ENCODE results near the gene GEMIN4.

GEMIN4 gene

GRCh38 chr17:798246-798645 lies 46.2 kb upstream of the GEMIN4 start:
- no peak overlapping the region for H3K27ac ChIP-seq (ENCODE audit: low read length, poor library complexity, severe bottlenecking)
- H3K27me3 ChIP-seq (ENCODE audit: control insufficient read depth in 1 of 2, insufficient read depth in 1 of 2, low read length in 2 of 2): peaks cover 0 to 3% of the 10 kb centered on the region in 2 experiments
- H2BK15ac ChIP-seq (ENCODE audit: low read depth, poor library complexity, severe bottlenecking): no peak overlapping the region
- no peak overlapping the region for H2AFZ ChIP-seq (ENCODE audit: low read depth, low read length)
- H2AK5ac ChIP-seq (ENCODE audit: low read length, severe bottlenecking): no peak overlapping the region
- H3K4me2 ChIP-seq (ENCODE audit: low read length, poor library complexity, severe bottlenecking): no peak overlapping the region
- H4K91ac ChIP-seq (ENCODE audit: low read length): no peak overlapping the region
- WGBS: 84% methylated on average over 11 of the region's 11 CpGs
- H2BK5ac ChIP-seq (ENCODE audit: low read depth, low read length, poor library complexity, severe bottlenecking): no peak overlapping the region
- H2BK120ac ChIP-seq (ENCODE audit: low read depth, low read length): no peak overlapping the region
- no peak overlapping the region for H3K4me3 ChIP-seq (ENCODE audit: insufficient read depth in 1 of 2, low read depth in 1 of 2, low read length in 2 of 2)
- H2BK12ac ChIP-seq (ENCODE audit: low read length in 2 of 2): no peak overlapping the region
- no peak overlapping the region for H3K14ac ChIP-seq (ENCODE audit: low read length in 2 of 2)
- no peak overlapping the region for H3K4ac ChIP-seq (ENCODE audit: low read depth in 1 of 2, low read length in 2 of 2)
- no peak for DNase-seq
- H3K36me3 ChIP-seq (ENCODE audit: control insufficient read depth in 1 of 2, insufficient read depth in 2 of 2, low read depth in 1 of 2, low read length in 2 of 2): peaks cover 0 to 64% of the 10 kb centered on the region in 2 experiments
- H3K9ac ChIP-seq (ENCODE audit: low read length): no peak overlapping the region
- H3K79me1 ChIP-seq (replicated peaks; ENCODE audit: low read length, poor library complexity, severe bottlenecking): peaks cover 10% of the 10 kb centered on the region
- H3K23ac ChIP-seq (ENCODE audit: low read length in 2 of 2): no peak overlapping the region
- H3K9me3 ChIP-seq (ENCODE audit: control insufficient read depth, low read length): no peaks in the 10 kb centered on the region
- no peak overlapping the region for H3K18ac ChIP-seq (ENCODE audit: low read depth in 1 of 2, low read length in 2 of 2)
- peaks cover 26% of the 10 kb centered on the region for H3K4me1 ChIP-seq (ENCODE audit: control insufficient read depth, insufficient read depth, low read depth, low read length)
- H4K8ac ChIP-seq (ENCODE audit: low read length): no peak overlapping the region

DNA sequence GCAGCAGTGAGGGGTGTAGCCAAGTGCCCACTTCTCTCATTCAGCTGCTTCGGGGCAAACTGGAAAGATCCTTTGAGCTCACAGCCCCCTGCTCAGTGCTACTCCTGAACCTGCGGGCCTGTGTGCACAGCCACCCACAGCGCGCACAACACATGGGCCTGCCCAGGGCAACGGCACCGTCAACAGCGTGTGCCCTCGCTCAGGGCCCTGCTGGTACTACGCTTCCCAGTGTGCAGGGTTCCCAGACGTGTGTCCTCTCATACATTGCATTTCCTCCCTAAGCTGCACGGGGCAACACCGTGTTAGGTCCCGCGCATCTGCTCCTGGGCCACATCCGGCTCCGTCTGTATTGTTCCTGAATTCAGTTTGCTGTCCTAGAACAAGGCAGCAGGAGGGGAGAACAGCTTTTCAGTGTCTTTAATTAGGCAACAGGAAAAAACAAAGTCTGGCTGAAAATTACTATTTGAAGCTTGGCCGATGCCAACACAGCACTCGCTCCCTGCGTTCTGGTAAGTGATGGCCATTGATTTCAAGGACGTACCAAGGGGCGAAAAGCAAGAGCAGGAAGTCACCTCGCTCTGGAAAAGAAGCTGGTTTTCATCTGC lies 45.3 kb upstream of the GEMIN4 start:
- peaks cover 0 to 3% of the 10 kb centered on the region in 2 experiments for H3K27me3 ChIP-seq (ENCODE audit: control insufficient read depth in 1 of 2, insufficient read depth in 1 of 2, low read length in 2 of 2)
- H3K18ac ChIP-seq (ENCODE audit: low read depth in 1 of 2, low read length in 2 of 2): no peak overlapping the region
- H2BK15ac ChIP-seq (ENCODE audit: low read depth, poor library complexity, severe bottlenecking): no peak overlapping the region
- no peak overlapping the region for H3K23ac ChIP-seq (ENCODE audit: low read length in 2 of 2)
- no peak overlapping the region for H3K4ac ChIP-seq (ENCODE audit: low read depth in 1 of 2, low read length in 2 of 2)
- no peak overlapping the region for H2BK12ac ChIP-seq (ENCODE audit: low read length in 2 of 2)
- H4K91ac ChIP-seq (ENCODE audit: low read length): no peak overlapping the region
- H3K14ac ChIP-seq (ENCODE audit: low read length in 2 of 2): no peak overlapping the region
- no peak overlapping the region for H3K27ac ChIP-seq (ENCODE audit: low read length, poor library complexity, severe bottlenecking)
- DNase-seq: no peak
- peaks cover 6 to 61% of the 10 kb centered on the region in 2 experiments for H3K36me3 ChIP-seq (ENCODE audit: control insufficient read depth in 1 of 2, insufficient read depth in 2 of 2, low read depth in 1 of 2, low read length in 2 of 2)
- no peak overlapping the region for H3K4me2 ChIP-seq (ENCODE audit: low read length, poor library complexity, severe bottlenecking)
- H2AFZ ChIP-seq (ENCODE audit: low read depth, low read length): no peak overlapping the region
- WGBS: 96% methylated on average over 22 of the region's 22 CpGs
- no peak overlapping the region for H2AK5ac ChIP-seq (ENCODE audit: low read length, severe bottlenecking)
- no peak overlapping the region for H2BK120ac ChIP-seq (ENCODE audit: low read depth, low read length)
- no peak overlapping the region for H2BK5ac ChIP-seq (ENCODE audit: low read depth, low read length, poor library complexity, severe bottlenecking)
- H3K4me3 ChIP-seq (ENCODE audit: insufficient read depth in 1 of 2, low read depth in 1 of 2, low read length in 2 of 2): no peak overlapping the region
- no peak overlapping the region for H4K8ac ChIP-seq (ENCODE audit: low read length)
- peaks cover 4% of the 10 kb centered on the region for H3K79me1 ChIP-seq (replicated peaks; ENCODE audit: low read length, poor library complexity, severe bottlenecking)
- peaks cover 17% of the 10 kb centered on the region for H3K4me1 ChIP-seq (ENCODE audit: control insufficient read depth, insufficient read depth, low read depth, low read length)
- H3K9ac ChIP-seq (ENCODE audit: low read length): no peak overlapping the region
- no peaks in the 10 kb centered on the region for H3K9me3 ChIP-seq (ENCODE audit: control insufficient read depth, low read length)

DNA sequence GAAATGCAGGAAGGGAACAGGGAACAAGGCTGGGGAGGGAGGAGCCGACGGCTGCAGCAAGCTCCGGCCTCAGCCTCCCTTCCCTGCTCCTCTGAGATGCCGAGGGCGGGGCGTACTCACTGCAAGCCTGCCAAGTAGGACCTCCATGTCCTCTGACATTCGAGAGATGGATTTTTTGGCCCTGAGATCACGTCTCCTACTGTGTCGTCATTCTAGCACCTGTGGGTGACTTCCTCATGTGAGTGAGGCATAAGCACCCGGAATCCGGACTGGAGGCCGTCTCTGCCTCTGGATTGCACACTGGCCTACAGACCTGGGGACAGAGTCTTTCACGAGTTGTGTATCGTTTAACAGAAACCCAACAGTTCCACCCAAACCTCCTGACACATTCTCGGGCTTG lies 44.5 kb upstream of the GEMIN4 start:
- Histone ChIP-seq H3K36me3 (ENCODE audit: control insufficient read depth in 1 of 2, insufficient read depth in 2 of 2, low read depth in 1 of 2, low read length in 2 of 2) (peaks cover 13 to 66% of the 10 kb centered on the region in 2 experiments), H2BK120ac (ENCODE audit: low read depth, low read length) (no peak overlapping the region), H3K4me1 (ENCODE audit: control insufficient read depth, insufficient read depth, low read depth, low read length) (peaks cover 12% of the 10 kb centered on the region), H3K14ac (ENCODE audit: low read length in 2 of 2) (no peak overlapping the region), H3K27ac (ENCODE audit: low read length, poor library complexity, severe bottlenecking) (no peak overlapping the region), H3K23ac (ENCODE audit: low read length in 2 of 2) (no peak overlapping the region), H3K9ac (ENCODE audit: low read length) (no peak overlapping the region), H3K9me3 (ENCODE audit: control insufficient read depth, low read length) (no peaks in the 10 kb centered on the region), H3K4ac (ENCODE audit: low read depth in 1 of 2, low read length in 2 of 2) (no peak overlapping the region), H2BK5ac (ENCODE audit: low read depth, low read length, poor library complexity, severe bottlenecking) (no peak overlapping the region), H3K79me1 (replicated peaks; ENCODE audit: low read length, poor library complexity, severe bottlenecking) (peaks cover 4% of the 10 kb centered on the region), H2BK12ac (ENCODE audit: low read length in 2 of 2) (no peak overlapping the region), H4K91ac (ENCODE audit: low read length) (no peak overlapping the region), H2BK15ac (ENCODE audit: low read depth, poor library complexity, severe bottlenecking) (no peak overlapping the region), H4K8ac (ENCODE audit: low read length) (peak overlapping the region; percentile 46), H3K27me3 (ENCODE audit: control insufficient read depth in 1 of 2, insufficient read depth in 1 of 2, low read length in 2 of 2) (peaks cover 0 to 3% of the 10 kb centered on the region in 2 experiments), H2AK5ac (ENCODE audit: low read length, severe bottlenecking) (no peak overlapping the region), H2AFZ (ENCODE audit: low read depth, low read length) (no peak overlapping the region), H3K18ac (ENCODE audit: low read depth in 1 of 2, low read length in 2 of 2) (no peak overlapping the region), H3K4me2 (ENCODE audit: low read length, poor library complexity, severe bottlenecking) (no peak overlapping the region), H3K4me3 (ENCODE audit: insufficient read depth in 1 of 2, low read depth in 1 of 2, low read length in 2 of 2) (no peak overlapping the region)
- no peak for DNase-seq
- WGBS: 96% methylated on average over 15 of the region's 15 CpGs

DNA sequence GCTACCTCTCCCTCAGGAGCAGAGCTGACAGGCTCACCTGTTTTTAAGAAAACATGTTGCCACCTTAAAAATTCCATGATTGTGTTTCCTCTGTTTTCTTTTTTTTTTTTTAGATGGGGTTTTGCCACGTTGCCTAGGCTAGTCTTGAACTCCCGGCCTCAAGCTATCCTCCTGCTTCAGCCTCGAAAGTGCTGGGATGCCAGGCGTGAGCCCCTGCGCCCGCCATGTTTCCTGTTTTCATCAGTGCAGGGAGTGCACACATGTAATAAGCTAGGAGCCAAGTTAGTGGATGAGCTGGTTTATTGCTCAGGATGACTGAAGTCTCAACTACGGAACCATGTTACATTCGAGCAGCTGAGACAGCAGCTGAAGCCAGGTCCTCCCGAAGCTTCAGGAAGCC lies 43.7 kb upstream of the GEMIN4 start:
- Histone ChIP-seq H3K9me3 (ENCODE audit: control insufficient read depth, low read length) (no peaks in the 10 kb centered on the region), H2BK12ac (ENCODE audit: low read length in 2 of 2) (no peak overlapping the region), H3K4me1 (ENCODE audit: control insufficient read depth, insufficient read depth, low read depth, low read length) (peaks cover 12% of the 10 kb centered on the region), H3K27ac (ENCODE audit: low read length, poor library complexity, severe bottlenecking) (no peak overlapping the region), H4K8ac (ENCODE audit: low read length) (no peak overlapping the region), H3K14ac (ENCODE audit: low read length in 2 of 2) (no peak overlapping the region), H3K36me3 (ENCODE audit: control insufficient read depth in 1 of 2, insufficient read depth in 2 of 2, low read depth in 1 of 2, low read length in 2 of 2) (peaks cover 21 to 70% of the 10 kb centered on the region in 2 experiments), H3K79me1 (replicated peaks; ENCODE audit: low read length, poor library complexity, severe bottlenecking) (peaks cover 8% of the 10 kb centered on the region), H3K23ac (ENCODE audit: low read length in 2 of 2) (no peak overlapping the region), H3K4me3 (ENCODE audit: insufficient read depth in 1 of 2, low read depth in 1 of 2, low read length in 2 of 2) (no peak overlapping the region), H3K4ac (ENCODE audit: low read depth in 1 of 2, low read length in 2 of 2) (no peak overlapping the region), H3K4me2 (ENCODE audit: low read length, poor library complexity, severe bottlenecking) (no peak overlapping the region), H2AFZ (ENCODE audit: low read depth, low read length) (no peak overlapping the region), H2AK5ac (ENCODE audit: low read length, severe bottlenecking) (no peak overlapping the region), H2BK120ac (ENCODE audit: low read depth, low read length) (no peak overlapping the region), H3K9ac (ENCODE audit: low read length) (no peak overlapping the region), H2BK5ac (ENCODE audit: low read depth, low read length, poor library complexity, severe bottlenecking) (no peak overlapping the region), H3K18ac (ENCODE audit: low read depth in 1 of 2, low read length in 2 of 2) (no peak overlapping the region), H2BK15ac (ENCODE audit: low read depth, poor library complexity, severe bottlenecking) (no peak overlapping the region), H3K27me3 (ENCODE audit: control insufficient read depth in 1 of 2, insufficient read depth in 1 of 2, low read length in 2 of 2) (peaks cover 0 to 3% of the 10 kb centered on the region in 2 experiments), H4K91ac (ENCODE audit: low read length) (no peak overlapping the region)
- no peak for DNase-seq
- WGBS: 97% methylated on average over 9 of the region's 9 CpGs
